22Rv1 (cell line): ENCODE data around the gene MSLN.

ENCODE experiments used
- ZFX ChIP-seq: fragments of 450-650 bp; IDR thresholded peaks from 2 replicates; pipeline ENCODE4 v1.6.1; 2017; ENCODE audit warnings: antibody characterized with exemption, borderline replicate concordance
- TF ChIP-seq, protein P1 (sequence below): fragments of 450-650 bp; IDR thresholded peaks from 2 replicates; pipeline ENCODE4 v1.5.1; 2017; ENCODE audit warnings: mild to moderate bottlenecking

DNA sequence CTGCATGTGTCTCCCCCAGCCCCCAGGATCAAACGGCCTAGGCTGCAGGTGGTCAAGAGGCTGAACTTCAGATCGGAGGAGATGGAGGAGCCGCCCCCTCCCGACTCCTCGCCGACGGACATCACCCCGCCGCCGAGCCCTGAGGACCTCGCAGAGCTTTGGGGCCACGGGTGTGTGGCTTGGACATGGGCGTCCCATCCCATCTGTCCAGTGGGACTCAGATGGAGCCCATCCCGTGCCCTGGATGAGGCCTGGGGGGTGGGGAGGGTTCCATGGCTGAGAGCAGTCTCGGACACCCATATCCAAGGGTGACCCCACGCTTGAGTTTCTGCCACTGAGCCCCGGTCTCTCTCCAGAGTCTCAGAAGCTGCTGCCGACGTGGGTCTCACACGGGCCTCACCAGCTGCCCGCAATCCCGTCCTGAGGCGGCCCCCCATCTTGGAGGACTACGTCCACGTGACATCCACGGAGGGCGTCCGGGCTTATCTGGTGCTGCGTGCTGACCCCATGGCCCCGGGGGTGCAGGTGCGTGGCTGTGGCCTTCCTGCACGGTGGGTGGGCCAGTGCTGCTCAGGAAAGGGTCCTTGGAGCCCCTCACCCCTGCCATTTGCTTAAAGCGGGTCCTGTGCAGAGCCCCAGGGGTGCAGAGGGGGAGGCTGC lies 28.8 kb downstream of the MSLN start:
- TF ChIP-seq, protein P1, sequence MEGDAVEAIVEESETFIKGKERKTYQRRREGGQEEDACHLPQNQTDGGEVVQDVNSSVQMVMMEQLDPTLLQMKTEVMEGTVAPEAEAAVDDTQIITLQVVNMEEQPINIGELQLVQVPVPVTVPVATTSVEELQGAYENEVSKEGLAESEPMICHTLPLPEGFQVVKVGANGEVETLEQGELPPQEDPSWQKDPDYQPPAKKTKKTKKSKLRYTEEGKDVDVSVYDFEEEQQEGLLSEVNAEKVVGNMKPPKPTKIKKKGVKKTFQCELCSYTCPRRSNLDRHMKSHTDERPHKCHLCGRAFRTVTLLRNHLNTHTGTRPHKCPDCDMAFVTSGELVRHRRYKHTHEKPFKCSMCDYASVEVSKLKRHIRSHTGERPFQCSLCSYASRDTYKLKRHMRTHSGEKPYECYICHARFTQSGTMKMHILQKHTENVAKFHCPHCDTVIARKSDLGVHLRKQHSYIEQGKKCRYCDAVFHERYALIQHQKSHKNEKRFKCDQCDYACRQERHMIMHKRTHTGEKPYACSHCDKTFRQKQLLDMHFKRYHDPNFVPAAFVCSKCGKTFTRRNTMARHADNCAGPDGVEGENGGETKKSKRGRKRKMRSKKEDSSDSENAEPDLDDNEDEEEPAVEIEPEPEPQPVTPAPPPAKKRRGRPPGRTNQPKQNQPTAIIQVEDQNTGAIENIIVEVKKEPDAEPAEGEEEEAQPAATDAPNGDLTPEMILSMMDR = no peak
- TF ChIP-seq ZFX = no peak
